Brain microvascular endothelial cell (primary cell): ENCODE data around the gene TMPRSS13.

Experiments
- DNase-seq: peaks from one replicate; pipeline ENCODE4 v3.0.0-alpha.2; 2020
- H3K27ac ChIP-seq: fragments of 250-450 bp; sonication (Bioruptor Pico); 2 replicates; pipeline ENCODE4 v1.5.1; 2020; ENCODE audit warnings: mild to moderate bottlenecking, moderate library complexity
- H3K27me3 ChIP-seq: fragments of 250-450 bp; sonication (Bioruptor Pico); replicated peaks from 2 replicates; pipeline ENCODE4 v1.5.1; 2020; ENCODE audit warnings: mild to moderate bottlenecking
- H3K36me3 ChIP-seq: fragments of 250-450 bp; sonication (Bioruptor Pico); replicated peaks from 2 replicates; pipeline ENCODE4 v1.5.1; 2020; ENCODE audit warnings: mild to moderate bottlenecking
- H3K4me3 ChIP-seq: 2 replicates; pipeline ENCODE4 v1.5.1; 2011; ENCODE audit warnings: low read depth, mild to moderate bottlenecking, control low read depth, low read length, moderate library complexity
- in situ Hi-C: cut with HindIII; loops from 2 replicates; pipeline ENCODE4 v1.10.0; 2017; ENCODE audit warnings: low sequenced_read_pairs, low pct_ligation_motif_present
- TF ChIP-seq, protein P1 (sequence below): IDR thresholded peaks from 2 replicates; pipeline ENCODE4 v1.5.1; 2011; ENCODE audit warnings: low read depth, mild to moderate bottlenecking, moderate library complexity, low read length, control low read depth, inconsistent platforms; ENCODE audit errors: missing control alignments

TMPRSS13 gene

DNA sequence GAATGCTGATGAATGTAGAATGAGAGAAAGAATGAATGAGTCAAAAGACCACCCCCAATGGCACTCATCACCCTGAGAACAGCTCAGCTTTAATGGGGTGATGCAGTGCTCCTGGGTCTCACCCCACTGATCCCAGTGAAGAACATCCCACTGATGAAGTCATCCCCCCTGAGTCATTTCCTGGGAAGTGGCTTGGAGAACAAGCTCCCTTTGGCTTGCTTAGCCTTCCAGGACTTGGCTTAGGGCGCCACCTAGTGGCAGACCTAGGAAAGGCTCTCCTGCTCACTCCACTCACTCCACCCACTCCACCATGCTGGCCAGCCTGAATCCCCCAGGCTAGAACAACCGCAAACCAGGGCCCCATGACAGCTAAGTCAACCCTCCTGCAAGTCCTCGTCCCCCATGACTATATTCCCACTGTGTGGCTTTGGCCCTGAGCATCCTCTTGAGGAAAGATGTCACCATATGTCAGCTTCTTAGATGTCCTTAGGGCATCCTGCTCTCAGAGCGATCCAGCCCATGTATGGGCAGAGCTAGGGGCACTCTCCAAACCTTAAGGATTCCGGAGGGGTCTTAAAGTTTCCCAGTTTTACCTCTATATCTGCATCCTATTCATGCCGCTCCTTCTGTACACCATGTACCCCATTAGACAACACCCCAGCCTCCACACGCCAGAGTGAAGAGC, 17.8 kb upstream of the TMPRSS13 start:
- TF ChIP-seq, protein P1, sequence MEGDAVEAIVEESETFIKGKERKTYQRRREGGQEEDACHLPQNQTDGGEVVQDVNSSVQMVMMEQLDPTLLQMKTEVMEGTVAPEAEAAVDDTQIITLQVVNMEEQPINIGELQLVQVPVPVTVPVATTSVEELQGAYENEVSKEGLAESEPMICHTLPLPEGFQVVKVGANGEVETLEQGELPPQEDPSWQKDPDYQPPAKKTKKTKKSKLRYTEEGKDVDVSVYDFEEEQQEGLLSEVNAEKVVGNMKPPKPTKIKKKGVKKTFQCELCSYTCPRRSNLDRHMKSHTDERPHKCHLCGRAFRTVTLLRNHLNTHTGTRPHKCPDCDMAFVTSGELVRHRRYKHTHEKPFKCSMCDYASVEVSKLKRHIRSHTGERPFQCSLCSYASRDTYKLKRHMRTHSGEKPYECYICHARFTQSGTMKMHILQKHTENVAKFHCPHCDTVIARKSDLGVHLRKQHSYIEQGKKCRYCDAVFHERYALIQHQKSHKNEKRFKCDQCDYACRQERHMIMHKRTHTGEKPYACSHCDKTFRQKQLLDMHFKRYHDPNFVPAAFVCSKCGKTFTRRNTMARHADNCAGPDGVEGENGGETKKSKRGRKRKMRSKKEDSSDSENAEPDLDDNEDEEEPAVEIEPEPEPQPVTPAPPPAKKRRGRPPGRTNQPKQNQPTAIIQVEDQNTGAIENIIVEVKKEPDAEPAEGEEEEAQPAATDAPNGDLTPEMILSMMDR: peak; percentile 95
- Histone ChIP-seq H3K36me3 (no peaks in the 10 kb centered on the region), H3K4me3 (no peak overlapping the region), H3K27me3 (peaks cover 7% of the 10 kb centered on the region), H3K27ac (no peak overlapping the region)
- in situ Hi-C loops: loop anchor here (25.0 kb wide), 1 partner anchor 110 kb away; no protein-coding TSS in a partner anchor
- peak; percentile 84 for DNase-seq

DNA sequence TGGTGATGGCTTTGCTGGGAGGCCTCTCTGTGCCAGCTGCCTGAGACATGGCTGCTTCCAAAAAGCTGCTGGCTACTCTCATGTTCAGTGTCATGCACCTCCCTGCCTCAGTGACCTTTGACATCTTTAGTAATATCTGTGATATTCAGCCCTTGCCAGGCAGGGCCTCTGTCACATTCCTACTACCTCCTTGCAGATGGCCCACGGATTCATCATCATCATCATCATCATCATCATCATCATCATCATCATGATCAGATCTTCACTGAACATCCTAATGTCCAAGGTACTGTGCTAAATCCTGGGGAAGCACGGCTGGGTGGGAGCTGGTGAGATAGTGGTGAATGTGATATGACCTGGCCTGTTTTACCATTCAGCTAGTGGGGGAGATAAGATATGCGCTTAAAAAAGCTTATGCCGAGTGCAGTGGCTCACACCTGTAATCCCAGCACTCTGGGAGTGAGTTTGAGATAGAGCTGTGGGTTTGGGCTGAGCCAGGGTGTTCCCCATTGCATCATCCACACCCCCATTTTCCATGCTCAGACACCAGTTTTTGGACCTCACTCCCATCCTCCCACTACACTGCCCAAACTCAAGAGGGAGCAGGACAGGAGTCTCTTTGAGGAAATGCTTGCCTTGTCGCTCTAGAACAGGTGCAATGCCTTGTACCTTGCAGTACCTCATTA, 17.1 kb upstream of the TMPRSS13 start:
- Histone ChIP-seq H3K27ac (no peak overlapping the region), H3K4me3 (no peak overlapping the region), H3K36me3 (no peaks in the 10 kb centered on the region), H3K27me3 (peaks cover 2% of the 10 kb centered on the region)
- in situ Hi-C loops: loop anchor here (25.0 kb wide), 1 partner anchor 109 kb away; no protein-coding TSS in a partner anchor
- TF ChIP-seq, protein P1: no peak
- DNase-seq: no peak

DNA sequence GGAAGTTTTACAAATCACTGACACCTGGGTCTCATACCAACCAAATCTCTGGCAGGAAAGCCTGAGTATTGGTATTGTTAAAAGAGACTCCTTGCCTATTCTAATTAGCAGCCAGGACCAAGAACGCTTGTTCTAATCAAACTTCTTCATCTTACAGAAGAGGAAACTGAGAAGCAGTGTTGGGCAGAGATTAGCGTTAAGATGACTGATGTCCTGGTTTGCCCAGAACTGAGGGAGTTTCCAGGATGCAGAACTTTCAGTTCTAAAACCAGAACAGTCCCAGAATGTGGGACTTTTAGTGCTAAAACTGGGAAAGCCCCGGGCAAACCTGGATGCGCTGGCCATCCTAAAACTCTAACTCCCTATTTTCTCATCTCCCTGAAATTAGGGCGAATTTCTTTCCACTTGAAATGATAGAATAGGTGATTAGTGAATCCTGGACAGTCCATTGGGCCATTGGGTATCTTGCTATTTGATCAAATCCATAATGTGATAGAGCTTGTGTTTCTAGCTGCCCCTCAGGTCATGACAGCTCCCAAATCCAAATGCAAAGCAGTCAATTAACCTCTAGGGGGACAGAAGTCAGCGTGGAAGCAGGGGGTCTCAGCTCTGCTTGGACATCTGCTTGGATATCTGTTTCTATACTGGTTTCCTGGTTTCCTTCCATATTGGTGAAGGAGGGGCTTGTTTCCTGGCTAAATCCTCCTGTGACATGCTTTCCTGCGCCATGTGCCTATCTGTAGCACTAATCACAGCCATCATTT, 16.0 kb upstream of the TMPRSS13 start:
- in situ Hi-C loops: loop anchor here (25.0 kb wide), 1 partner anchor 108 kb away; no protein-coding TSS in a partner anchor
- no peak for DNase-seq

DNA sequence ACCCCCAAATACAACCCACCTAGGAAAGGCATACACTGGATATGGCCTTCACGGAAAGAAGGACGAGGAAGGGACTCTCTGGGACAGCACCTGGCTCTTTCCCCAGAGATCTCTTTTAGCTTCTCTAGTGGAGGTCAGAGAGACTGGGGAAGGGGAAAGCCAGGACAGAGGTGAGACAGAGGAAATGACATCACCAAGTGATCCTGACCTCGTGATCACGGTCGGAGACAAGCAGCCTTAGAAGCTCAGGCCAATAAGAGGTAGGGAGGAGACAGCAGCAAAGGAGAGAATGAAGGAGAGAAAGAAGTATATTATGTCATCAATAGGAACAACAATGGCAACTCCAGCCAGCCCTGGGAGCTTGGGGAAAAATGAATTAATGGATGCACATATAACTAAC, 15.4 kb upstream of the TMPRSS13 start:
- no peak overlapping the region for H3K4me3 ChIP-seq
- H3K36me3 ChIP-seq: no peaks in the 10 kb centered on the region
- H3K27me3 ChIP-seq: no peaks in the 10 kb centered on the region
- in situ Hi-C loops: loop anchor here (25.0 kb wide), 1 partner anchor 107 kb away; no protein-coding TSS in a partner anchor
- no peak overlapping the region for H3K27ac ChIP-seq
- DNase-seq: no peak
- TF ChIP-seq, protein P1: no peak

More for the DNA sequence above, 16.0 kb upstream of the TMPRSS13 start:
- H3K36me3 ChIP-seq: no peaks in the 10 kb centered on the region
- H3K27ac ChIP-seq: no peak overlapping the region
- TF ChIP-seq, protein P1: peak; percentile 28
- H3K4me3 ChIP-seq: no peak overlapping the region
- H3K27me3 ChIP-seq: no peaks in the 10 kb centered on the region

DNA sequence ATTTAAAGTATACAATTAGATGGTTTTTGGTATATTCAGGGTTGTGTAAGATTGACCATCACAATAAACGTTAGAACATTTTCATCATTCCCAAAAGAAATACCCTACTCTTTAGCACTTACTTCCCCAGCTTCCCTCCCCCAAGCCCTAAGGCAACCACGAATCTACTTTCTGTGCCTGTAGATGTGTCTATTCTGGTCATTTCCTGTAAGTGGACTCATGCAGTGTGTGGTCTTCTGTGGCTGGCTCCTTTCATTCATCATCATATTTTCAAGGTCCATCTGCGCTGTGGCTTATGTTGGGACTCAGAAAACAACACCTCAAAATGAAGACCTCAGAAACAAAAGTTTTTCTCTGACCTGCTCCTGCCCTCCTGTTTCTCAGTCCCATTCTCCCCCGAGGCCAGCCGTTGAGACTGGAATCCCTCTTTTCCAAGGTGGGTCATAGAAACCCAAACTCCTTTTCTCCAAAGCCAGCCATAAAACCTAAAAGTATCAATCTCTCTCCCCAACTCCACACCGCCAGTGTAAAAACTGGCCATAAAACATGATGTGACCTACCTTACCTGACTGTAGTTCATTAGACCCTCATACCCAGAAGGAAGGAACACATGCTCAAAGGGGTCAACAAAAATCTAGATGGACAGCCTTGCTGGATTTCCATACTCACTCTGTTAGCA, 12.9 kb upstream of the TMPRSS13 start:
- in situ Hi-C loops: loop anchor here (25.0 kb wide), 1 partner anchor 105 kb away; no protein-coding TSS in a partner anchor
- Histone ChIP-seq H3K27ac (no peak overlapping the region), H3K4me3 (no peak overlapping the region), H3K36me3 (no peaks in the 10 kb centered on the region), H3K27me3 (no peaks in the 10 kb centered on the region)
- TF ChIP-seq, protein P1: no peak
- no peak for DNase-seq
